SK-N-SH treated with all-trans-retinoic acid at 6 μM for 48 hours (cell line): ENCODE measurements around the gene UBA3.

Source experiments
- ARNTL ChIP-seq: fragments of 450-650 bp; formaldehyde crosslinking; IDR thresholded peaks from 2 replicates; pipeline ENCODE4 v1.5.0; 2020; ENCODE audit warnings: low read depth, mild to moderate bottlenecking, moderate library complexity, borderline replicate concordance
- CSDC2 ChIP-seq: fragments of 250-450 bp; sonication (Bioruptor Pico); IDR thresholded peaks from 2 replicates; pipeline ENCODE4 v1.5.0; 2020; ENCODE audit warnings: mild to moderate bottlenecking, moderate library complexity
- GLIS3 ChIP-seq: fragments of 250-450 bp; sonication (Bioruptor Pico); IDR thresholded peaks from 2 replicates; pipeline ENCODE4 v1.5.0; 2020; ENCODE audit warnings: mild to moderate bottlenecking, moderate library complexity
- ISL1 ChIP-seq: fragments of 250-450 bp; sonication (Bioruptor Pico); IDR thresholded peaks from 2 replicates; pipeline ENCODE4 v2.1.2; 2022; ENCODE audit warnings: mild to moderate bottlenecking, moderate library complexity
- PATZ1 ChIP-seq: fragments of 250-450 bp; sonication (Bioruptor Pico); IDR thresholded peaks from 2 replicates; pipeline ENCODE4 v1.8.0; 2020; ENCODE audit warnings: mild to moderate bottlenecking, moderate library complexity, borderline replicate concordance
- SNAI2 ChIP-seq: fragments of 250-450 bp; sonication (Bioruptor Pico); IDR thresholded peaks from 2 replicates; pipeline ENCODE4 v1.5.0; 2020; ENCODE audit warnings: mild to moderate bottlenecking, moderate library complexity
- TOX ChIP-seq: fragments of 250-450 bp; sonication (Bioruptor Pico); IDR thresholded peaks from 2 replicates; pipeline ENCODE4 v1.8.0; 2021; ENCODE audit warnings: mild to moderate bottlenecking, moderate library complexity, borderline replicate concordance
- ZC3H10 ChIP-seq: fragments of 250-450 bp; sonication (Bioruptor Pico); IDR thresholded peaks from 2 replicates; pipeline ENCODE4 v1.5.1; 2021; ENCODE audit warnings: mild to moderate bottlenecking, moderate library complexity
- ZFP3 ChIP-seq: fragments of 250-450 bp; sonication (Bioruptor Pico); IDR thresholded peaks from 2 replicates; pipeline ENCODE4 v1.5.0; 2020; ENCODE audit warnings: mild to moderate bottlenecking, moderate library complexity
- ZFP30 ChIP-seq: fragments of 450-650 bp; formaldehyde crosslinking; IDR thresholded peaks from 2 replicates; pipeline ENCODE4 v1.5.0; 2022; ENCODE audit warnings: mild to moderate bottlenecking, moderate library complexity
- ZNF565 ChIP-seq: fragments of 450-650 bp; formaldehyde crosslinking; conservative IDR thresholded peaks from 2 replicates; pipeline ENCODE4 v1.5.0; 2020; ENCODE audit warnings: low read depth, mild to moderate bottlenecking, moderate library complexity
- ZNF8 ChIP-seq: fragments of 450-650 bp; formaldehyde crosslinking; IDR thresholded peaks from 2 replicates; pipeline ENCODE4 v1.5.0; 2020; ENCODE audit warnings: mild to moderate bottlenecking, moderate library complexity
- TF ChIP-seq, protein P1 (sequence below): fragments of 250-450 bp; sonication (Bioruptor Pico); IDR thresholded peaks from 2 replicates; pipeline ENCODE4 v1.5.1; 2020; ENCODE audit warnings: low read depth, mild to moderate bottlenecking, moderate library complexity

- TF ChIP-seq PATZ1 (CRISPR knock-in tag) (no peak), ZC3H10 (CRISPR knock-in tag) (no peak), ZNF8 (CRISPR knock-in tag) (no peak), ZFP30 (CRISPR knock-in tag) (no peak), TOX (CRISPR knock-in tag) (no peak), GLIS3 (CRISPR knock-in tag) (no peak), ISL1 (CRISPR knock-in tag) (no peak), ZFP3 (CRISPR knock-in tag) (no peak), CSDC2 (CRISPR knock-in tag) (no peak), ARNTL (CRISPR knock-in tag) (no peak), ZNF565 (CRISPR knock-in tag) (no peak), SNAI2 (CRISPR knock-in tag) (no peak)
- TF ChIP-seq, protein P1, sequence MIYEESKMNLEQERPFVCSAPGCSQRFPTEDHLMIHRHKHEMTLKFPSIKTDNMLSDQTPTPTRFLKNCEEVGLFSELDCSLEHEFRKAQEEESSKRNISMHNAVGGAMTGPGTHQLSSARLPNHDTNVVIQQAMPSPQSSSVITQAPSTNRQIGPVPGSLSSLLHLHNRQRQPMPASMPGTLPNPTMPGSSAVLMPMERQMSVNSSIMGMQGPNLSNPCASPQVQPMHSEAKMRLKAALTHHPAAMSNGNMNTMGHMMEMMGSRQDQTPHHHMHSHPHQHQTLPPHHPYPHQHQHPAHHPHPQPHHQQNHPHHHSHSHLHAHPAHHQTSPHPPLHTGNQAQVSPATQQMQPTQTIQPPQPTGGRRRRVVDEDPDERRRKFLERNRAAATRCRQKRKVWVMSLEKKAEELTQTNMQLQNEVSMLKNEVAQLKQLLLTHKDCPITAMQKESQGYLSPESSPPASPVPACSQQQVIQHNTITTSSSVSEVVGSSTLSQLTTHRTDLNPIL (CRISPR knock-in tag): no peak
These were observed 16.5 kb downstream of the UBA3 start for GRCh38 chr3:69063636-69064035.
